ENCODE data around the gene MAGI2. TPM values are rescaled to one million over a fixed set of nuclear protein-coding genes. Genes with fewer than 3 reads are reported as not detected.

MAGI2 gene
- total RNA-seq, 6 experiments from 2014 or later, result 1.2 to 4.0 (median 2.4) TPM

GRCh38 chr7:78675511-78675910 lies 778.0 kb downstream of the MAGI2 start:
- Histone ChIP-seq H3K9me3 (no peaks in the 10 kb centered on the region), H3K4me1 (no peaks in the 10 kb centered on the region), H3K27ac (no peak overlapping the region), H3K27me3 (no peaks in the 10 kb centered on the region), H3K4me3 (no peak overlapping the region), H3K36me3 (no peaks in the 10 kb centered on the region)
- ATAC-seq (no peak), DNase-seq (no peak)
- no peak for TF ChIP-seq POLR2A (IDR thresholded peaks at IDR 0.05)
- TF ChIP-seq CTCF (IDR thresholded peaks at IDR 0.05), result no peak
- WGBS (ENCODE audit: insufficient coverage, low coverage, low lambda C conversion rate, missing lambda C conversion rate), result 78% methylated on average over 3 of the region's 3 CpGs
- intact Hi-C loops (cut with DNase I), result no loop called here

GRCh38 chr7:78673272-78673671 lies 780.2 kb downstream of the MAGI2 start:
- ATAC-seq (no peak), DNase-seq (no peak)
- no peaks in the 10 kb centered on the region for H3K9me3 ChIP-seq
- intact Hi-C loops (cut with DNase I), result no loop called here
- no peaks in the 10 kb centered on the region for H3K27me3 ChIP-seq
- TF ChIP-seq POLR2A (IDR thresholded peaks at IDR 0.05) (no peak), CTCF (IDR thresholded peaks at IDR 0.05) (no peak)
- no peak overlapping the region for H3K27ac ChIP-seq
- no peaks in the 10 kb centered on the region for H3K36me3 ChIP-seq
- H3K4me1 ChIP-seq, result no peaks in the 10 kb centered on the region
- no peak overlapping the region for H3K4me3 ChIP-seq

- DNase-seq, result no peak
- TF ChIP-seq CTCF (IDR thresholded peaks at IDR 0.05), result no peak
- no peak for TF ChIP-seq POLR2A (IDR thresholded peaks at IDR 0.05)
- no peaks in the 10 kb centered on the region for H3K4me1 ChIP-seq
- intact Hi-C loops (cut with DNase I), result no loop called here
- no peak for ATAC-seq
- no peaks in the 10 kb centered on the region for H3K27me3 ChIP-seq
- no peak overlapping the region for H3K27ac ChIP-seq
- H3K9me3 ChIP-seq, result no peaks in the 10 kb centered on the region
- WGBS (ENCODE audit: insufficient coverage, low coverage, low lambda C conversion rate, missing lambda C conversion rate), result 67% methylated on average over 4 of the region's 4 CpGs
- H3K36me3 ChIP-seq, result no peaks in the 10 kb centered on the region
- no peak overlapping the region for H3K4me3 ChIP-seq
These were observed 790.5 kb downstream of the MAGI2 start for GRCh38 chr7:78662939-78663338.

GRCh38 chr7:78649976-78650375 lies 803.5 kb downstream of the MAGI2 start:
- no peak overlapping the region for H3K27ac ChIP-seq
- intact Hi-C loops (cut with DNase I), result no loop called here
- DNase-seq, result no peak
- WGBS (ENCODE audit: insufficient coverage, low coverage, low lambda C conversion rate, missing lambda C conversion rate), result 64% methylated on average over 2 of the region's 3 CpGs
- no peak for ATAC-seq
- H3K9me3 ChIP-seq, result no peaks in the 10 kb centered on the region
- TF ChIP-seq POLR2A (IDR thresholded peaks at IDR 0.05), result no peak
- TF ChIP-seq CTCF (IDR thresholded peaks at IDR 0.05), result no peak
- H3K4me1 ChIP-seq, result no peaks in the 10 kb centered on the region
- H3K4me3 ChIP-seq, result no peak overlapping the region
- H3K36me3 ChIP-seq, result no peaks in the 10 kb centered on the region
- H3K27me3 ChIP-seq, result no peaks in the 10 kb centered on the region

- H3K4me1 ChIP-seq, result no peaks in the 10 kb centered on the region
- TF ChIP-seq POLR2A (IDR thresholded peaks at IDR 0.05), result no peak
- TF ChIP-seq CTCF (IDR thresholded peaks at IDR 0.05), result no peak
- no peak for DNase-seq
- 91% methylated on average over 2 of the region's 2 CpGs for WGBS (ENCODE audit: insufficient coverage, low coverage, low lambda C conversion rate, missing lambda C conversion rate)
- intact Hi-C loops (cut with DNase I), result no loop called here
- H3K27ac ChIP-seq, result no peak overlapping the region
- H3K36me3 ChIP-seq, result no peaks in the 10 kb centered on the region
- no peak overlapping the region for H3K4me3 ChIP-seq
- H3K27me3 ChIP-seq, result no peaks in the 10 kb centered on the region
- no peak for ATAC-seq
- H3K9me3 ChIP-seq, result no peaks in the 10 kb centered on the region
These were observed 804.2 kb downstream of the MAGI2 start for GRCh38 chr7:78649236-78649635.
